Fibroblast of upper back skin (primary cell): Measurements from ENCODE around the gene KCNQ1.

Source experiments
- DNase-seq: peaks from one replicate; pipeline ENCODE4 v3.0.0-alpha.2; 2013

Gene KCNQ1

GRCh38 chr11:2858995-2859698, 414.3 kb downstream of the KCNQ1 start:
- no peak for DNase-seq

GRCh38 chr11:2859699-2860037, 414.9 kb downstream of the KCNQ1 start:
- no peak for DNase-seq

GRCh38 chr11:2860636-2861035, 415.8 kb downstream of the KCNQ1 start:
- no peak for DNase-seq

GRCh38 chr11:2862395-2863275, 417.8 kb downstream of the KCNQ1 start:
- DNase-seq: no peak

- DNase-seq: peak; percentile 20
These were observed 418.4 kb downstream of the KCNQ1 start for GRCh38 chr11:2863276-2863618.

- no peak for DNase-seq
These were observed 420.1 kb downstream of the KCNQ1 start for GRCh38 chr11:2864901-2865300.

- DNase-seq: no peak
These were observed 421.2 kb downstream of the KCNQ1 start for GRCh38 chr11:2865922-2866577.

GRCh38 chr11:2867142-2867541, 422.3 kb downstream of the KCNQ1 start:
- no peak for DNase-seq

- DNase-seq: no peak
These were observed 423.1 kb downstream of the KCNQ1 start for GRCh38 chr11:2867722-2868505.

GRCh38 chr11:2868506-2869133, 423.8 kb downstream of the KCNQ1 start:
- DNase-seq: no peak

GRCh38 chr11:2869134-2869526, 424.3 kb downstream of the KCNQ1 start:
- DNase-seq: no peak

GRCh38 chr11:2869561-2870427, 425.0 kb downstream of the KCNQ1 start:
- no peak for DNase-seq

GRCh38 chr11:2870460-2870859, 425.7 kb downstream of the KCNQ1 start:
- DNase-seq: no peak

GRCh38 chr11:2870969-2871680, 426.3 kb downstream of the KCNQ1 start:
- no peak for DNase-seq

- DNase-seq: no peak
These were observed 430.2 kb downstream of the KCNQ1 start for GRCh38 chr11:2874963-2875362.

- DNase-seq: no peak
These were observed 432.7 kb downstream of the KCNQ1 start for GRCh38 chr11:2877474-2877873.

- DNase-seq: no peak
These were observed 434.0 kb downstream of the KCNQ1 start for GRCh38 chr11:2878782-2879181.

GRCh38 chr11:2880646-2881045, 435.8 kb downstream of the KCNQ1 start:
- no peak for DNase-seq

- DNase-seq: no peak
These were observed 436.5 kb downstream of the KCNQ1 start for GRCh38 chr11:2881076-2881980.

GRCh38 chr11:2881981-2882375, 437.2 kb downstream of the KCNQ1 start:
- no peak for DNase-seq
